Astrocyte of the spinal cord (primary cell): ENCODE data around the gene RBM11.

Experiments used
- DNase-seq: peaks from one replicate; pipeline ENCODE4 v3.0.0; 2011; ENCODE audit warnings: low read depth, low spot score
- H3K4me3 ChIP-seq: 2 replicates; pipeline ENCODE4 v1.5.1; 2011; ENCODE audit warnings: low read depth, mild to moderate bottlenecking, low read length, moderate library complexity
- in situ Hi-C: cut with HindIII; loops from 2 replicates; pipeline ENCODE4 v1.10.0; 2017; ENCODE audit warnings: low sequenced_read_pairs
- TF ChIP-seq, protein P1 (sequence below): IDR thresholded peaks from 2 replicates; pipeline ENCODE4 v1.5.1; 2012; ENCODE audit warnings: low read depth, mild to moderate bottlenecking, low read length, inconsistent platforms

RBM11 gene

DNA sequence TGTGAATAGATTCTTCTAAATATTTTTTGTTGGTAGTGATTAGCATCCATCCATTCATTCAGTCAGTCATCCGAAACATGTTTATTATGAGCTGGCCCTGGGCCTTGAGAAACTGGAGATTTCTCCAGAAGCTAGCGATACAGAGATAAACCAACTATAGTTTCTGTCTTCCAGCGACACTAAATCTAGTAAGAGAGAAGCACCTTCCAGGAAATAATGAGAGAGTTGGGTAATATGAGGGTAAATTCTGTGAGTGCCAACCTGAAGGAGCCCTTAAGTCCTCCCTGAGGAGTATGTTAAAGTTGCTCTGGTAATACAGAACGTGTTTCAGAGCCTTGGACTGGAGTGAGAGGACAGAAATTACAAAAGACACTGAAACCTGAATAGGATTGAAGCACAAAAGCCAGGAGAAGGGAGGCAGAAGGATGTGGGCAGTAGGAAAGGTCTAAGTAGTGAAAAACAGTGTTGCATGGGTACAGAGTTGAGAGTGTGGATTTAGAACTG is 59.8 kb downstream of the RBM11 start:
- no peak for DNase-seq
- TF ChIP-seq, protein P1, sequence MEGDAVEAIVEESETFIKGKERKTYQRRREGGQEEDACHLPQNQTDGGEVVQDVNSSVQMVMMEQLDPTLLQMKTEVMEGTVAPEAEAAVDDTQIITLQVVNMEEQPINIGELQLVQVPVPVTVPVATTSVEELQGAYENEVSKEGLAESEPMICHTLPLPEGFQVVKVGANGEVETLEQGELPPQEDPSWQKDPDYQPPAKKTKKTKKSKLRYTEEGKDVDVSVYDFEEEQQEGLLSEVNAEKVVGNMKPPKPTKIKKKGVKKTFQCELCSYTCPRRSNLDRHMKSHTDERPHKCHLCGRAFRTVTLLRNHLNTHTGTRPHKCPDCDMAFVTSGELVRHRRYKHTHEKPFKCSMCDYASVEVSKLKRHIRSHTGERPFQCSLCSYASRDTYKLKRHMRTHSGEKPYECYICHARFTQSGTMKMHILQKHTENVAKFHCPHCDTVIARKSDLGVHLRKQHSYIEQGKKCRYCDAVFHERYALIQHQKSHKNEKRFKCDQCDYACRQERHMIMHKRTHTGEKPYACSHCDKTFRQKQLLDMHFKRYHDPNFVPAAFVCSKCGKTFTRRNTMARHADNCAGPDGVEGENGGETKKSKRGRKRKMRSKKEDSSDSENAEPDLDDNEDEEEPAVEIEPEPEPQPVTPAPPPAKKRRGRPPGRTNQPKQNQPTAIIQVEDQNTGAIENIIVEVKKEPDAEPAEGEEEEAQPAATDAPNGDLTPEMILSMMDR = no peak
- H3K4me3 ChIP-seq = no peak overlapping the region
- in situ Hi-C loops = no loop called here
